ENCODE data around the gene CACYBP.

DNA sequence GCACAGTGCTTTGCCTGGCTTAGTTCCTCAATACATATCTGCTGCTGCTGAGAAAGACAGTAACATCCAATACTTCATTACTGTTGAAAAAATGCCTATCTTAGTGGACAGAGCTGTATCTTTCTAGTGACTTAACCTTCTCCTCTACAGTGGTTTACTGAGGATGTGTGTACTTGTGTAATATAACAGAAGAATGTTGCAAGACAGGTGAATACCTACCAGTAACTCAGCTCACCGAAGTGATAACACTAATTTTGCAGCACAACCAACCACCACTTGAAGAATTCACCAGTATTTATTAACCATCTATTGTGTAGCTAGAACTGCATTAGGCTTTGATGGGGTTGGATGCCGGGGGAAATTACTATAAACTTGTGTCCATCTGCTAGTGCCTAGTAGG lies 51.2 kb downstream of the CACYBP start:
- no peak for TF ChIP-seq POLR2A (IDR thresholded peaks at IDR 0.05)
- TF ChIP-seq, protein P1, sequence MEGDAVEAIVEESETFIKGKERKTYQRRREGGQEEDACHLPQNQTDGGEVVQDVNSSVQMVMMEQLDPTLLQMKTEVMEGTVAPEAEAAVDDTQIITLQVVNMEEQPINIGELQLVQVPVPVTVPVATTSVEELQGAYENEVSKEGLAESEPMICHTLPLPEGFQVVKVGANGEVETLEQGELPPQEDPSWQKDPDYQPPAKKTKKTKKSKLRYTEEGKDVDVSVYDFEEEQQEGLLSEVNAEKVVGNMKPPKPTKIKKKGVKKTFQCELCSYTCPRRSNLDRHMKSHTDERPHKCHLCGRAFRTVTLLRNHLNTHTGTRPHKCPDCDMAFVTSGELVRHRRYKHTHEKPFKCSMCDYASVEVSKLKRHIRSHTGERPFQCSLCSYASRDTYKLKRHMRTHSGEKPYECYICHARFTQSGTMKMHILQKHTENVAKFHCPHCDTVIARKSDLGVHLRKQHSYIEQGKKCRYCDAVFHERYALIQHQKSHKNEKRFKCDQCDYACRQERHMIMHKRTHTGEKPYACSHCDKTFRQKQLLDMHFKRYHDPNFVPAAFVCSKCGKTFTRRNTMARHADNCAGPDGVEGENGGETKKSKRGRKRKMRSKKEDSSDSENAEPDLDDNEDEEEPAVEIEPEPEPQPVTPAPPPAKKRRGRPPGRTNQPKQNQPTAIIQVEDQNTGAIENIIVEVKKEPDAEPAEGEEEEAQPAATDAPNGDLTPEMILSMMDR (IDR thresholded peaks at IDR 0.05), result no peak
